BJ (cell line): ENCODE measurements around the gene ASCL2. TPM values are rescaled to one million over a fixed set of nuclear protein-coding genes. Genes with fewer than 3 reads are reported as not detected.

Experiments
- CTCF ChIA-PET: fragments of 350-600 bp; formaldehyde crosslinking; extraction: SDS; loops from one replicate; lab custom pipeline; 2021; ENCODE audit warnings: antibody characterized with exemption, inconsistent platforms; lab: Yijun Ruan, JAX
- POLR2A ChIA-PET: fragments of 300-600 bp; sonication (Branson Sonifier 250); formaldehyde crosslinking; extraction: SDS; loops from one replicate; lab custom pipeline; 2021; ENCODE audit warnings: antibody characterized with exemption; lab: Charles Lee
- DNase-seq: peaks from one replicate; pipeline ENCODE4 v3.0.0-alpha.2; 2011; ENCODE audit warnings: low read depth
- H3K27me3 ChIP-seq: 2 replicates; pipeline ENCODE4 v1.6.0; 2011; ENCODE audit warnings: low read length; ENCODE audit not compliant: control insufficient read depth, insufficient read depth
- H3K36me3 ChIP-seq: 2 replicates; pipeline ENCODE4 v1.5.1; 2011; ENCODE audit warnings: low read length; ENCODE audit not compliant: control insufficient read depth, insufficient read depth
- H3K4me3 ChIP-seq: 2 replicates; pipeline ENCODE4 v1.5.1; 2011; ENCODE audit warnings: low read depth, mild to moderate bottlenecking, control low read depth, low read length
- CTCF ChIP-seq: IDR thresholded peaks from 2 replicates; pipeline ENCODE4 v1.5.1; 2011; ENCODE audit warnings: low read depth, mild to moderate bottlenecking, control low read depth, inconsistent platforms, low read length, moderate library complexity; ENCODE audit not compliant: insufficient read depth
- polyA plus RNA-seq: library from polyadenylated mRNA; depleted of rRNA; stranded (reverse); fragments of >200 nt; gene quantifications from 2 replicates; pipeline ENCODE4 v1.2.3, GENCODE V29; 2011

Gene ASCL2
- polyA plus RNA-seq, 1 experiment: not detected

- POLR2A ChIA-PET: no interaction called here
- TF ChIP-seq CTCF: no peak
- no peak for DNase-seq
- H3K27me3 ChIP-seq: no peaks in the 10 kb centered on the region
- no peaks in the 10 kb centered on the region for H3K36me3 ChIP-seq
- H3K4me3 ChIP-seq: no peak overlapping the region
- CTCF ChIA-PET: interaction anchor here (1.2 to 9.7 kb wide), 6 partner anchors 97 to 229 kb away, joined by 3 to 519 read pairs (median 22); partner anchors contain the start of gene TSSC4
Observed at GRCh38 chr11:2302896-2303626, 32.7 kb upstream of the ASCL2 start.

GRCh38 chr11:2302306-2302895 lies 32.0 kb upstream of the ASCL2 start:
- peaks cover 2% of the 10 kb centered on the region; the same call in 1 of the 2 replicates for H3K27me3 ChIP-seq
- no peak overlapping the region for H3K4me3 ChIP-seq
- no peak for TF ChIP-seq CTCF
- POLR2A ChIA-PET: no interaction called here
- no peak for DNase-seq
- no peaks in the 10 kb centered on the region for H3K36me3 ChIP-seq
- CTCF ChIA-PET: interaction anchor here (1.2 to 9.7 kb wide), 5 partner anchors 98 to 230 kb away, joined by 3 to 519 read pairs (median 17); partner anchors contain the start of gene TSSC4

- no peak for TF ChIP-seq CTCF
- CTCF ChIA-PET: interaction anchor here (2.0 to 9.7 kb wide), 4 partner anchors 98 to 231 kb away, joined by 7 to 519 read pairs (median 30); partner anchors contain the start of gene TSSC4
- no peak for DNase-seq
- POLR2A ChIA-PET: no interaction called here
- Histone ChIP-seq H3K4me3 (no peak within 1 kb of the TSS), H3K36me3 (no peaks in the 10 kb centered on the region), H3K27me3 (peaks cover 2% of the 10 kb centered on the region; the same call in 1 of the 2 replicates)
Observed at GRCh38 chr11:2301631-2302305, 31.4 kb upstream of the ASCL2 start, which contains the start of the genes C11orf21 and TSPAN32. Gene C11orf21, minus strand, starts transcription at chr11:2301918. Its CDS starts 110 bp downstream, at chr11:2301808. Gene TSPAN32, plus strand, starts transcription at chr11:2302013. Its CDS starts 137 bp downstream, at chr11:2302150.

- no peak for TF ChIP-seq CTCF
- H3K27me3 ChIP-seq: peaks cover 2% of the 10 kb centered on the region; the same call in 1 of the 2 replicates
- ChIA-PET POLR2A (no interaction called here), CTCF (interaction anchor here (2.0 to 9.7 kb wide), 3 partner anchors 99 to 121 kb away, joined by 7 to 519 read pairs (median 17); partner anchors contain the start of gene TSSC4)
- no peak for DNase-seq
- H3K36me3 ChIP-seq: no peaks in the 10 kb centered on the region
- no peak overlapping the region for H3K4me3 ChIP-seq
Observed at GRCh38 chr11:2300936-2301630, 30.7 kb upstream of the ASCL2 start.
